HEK293 (cell line): Measurements from ENCODE around the gene CHMP3.

ENCODE experiments used
- CTCF ChIA-PET: fragments of 350-600 bp; formaldehyde crosslinking; extraction: SDS; loops from one replicate; lab custom pipeline; 2021; ENCODE audit warnings: antibody characterized with exemption; lab: Yijun Ruan, JAX
- POLR2A ChIA-PET: fragments of 300-600 bp; formaldehyde crosslinking; extraction: SDS; loops from one replicate; lab custom pipeline; 2020; ENCODE audit warnings: antibody characterized with exemption, inconsistent platforms; lab: Yijun Ruan, JAX
- H3K27ac ChIP-seq: fragments of 200-500 bp; sonication (Bioruptor generic); 2 replicates; pipeline ENCODE4 v1.5.1; 2014; ENCODE audit warnings: low read depth, low read length, control low read depth, inconsistent platforms; ENCODE audit errors: extremely low read depth
- H3K36me3 ChIP-seq, 2 experiments: fragments of 200-500 bp in 1 of 2; sonication (Bioruptor generic) in 1 of 2; 1 replicate in 1 of 2; 2 replicates in 1 of 2; pipeline ENCODE4 v1.5.1; 2014 to 2017; ENCODE audit warnings: inconsistent platforms in 2 of 2, low read length in 2 of 2; ENCODE audit not compliant: control insufficient read depth in 2 of 2, insufficient read depth in 1 of 2
- H3K4me1 ChIP-seq: fragments of 200-500 bp; sonication (Bioruptor generic); 2 replicates; pipeline ENCODE4 v1.5.1; 2014; ENCODE audit warnings: mild to moderate bottlenecking, low read length, inconsistent platforms; ENCODE audit not compliant: control insufficient read depth, insufficient read depth
- H3K4me3 ChIP-seq: 2 replicates; pipeline ENCODE4 v1.5.1; 2011; ENCODE audit warnings: low read depth, mild to moderate bottlenecking, control low read depth, low read length, moderate library complexity
- H3K9me3 ChIP-seq: fragments of 200-500 bp; sonication (Bioruptor generic); 2 replicates; pipeline ENCODE4 v1.5.1; 2014; ENCODE audit warnings: low read depth, low read length, inconsistent platforms; ENCODE audit not compliant: control insufficient read depth, insufficient read depth
- FEZF1 ChIP-seq: fragments of 450-650 bp; formaldehyde crosslinking; IDR thresholded peaks from 2 replicates; pipeline ENCODE4 v1.5.1; 2016; ENCODE audit warnings: missing biosample characterization, missing genetic modification characterization
- GFI1B ChIP-seq: fragments of 450-650 bp; formaldehyde crosslinking; IDR thresholded peaks from 2 replicates; pipeline ENCODE4 v1.5.1; 2016; ENCODE audit warnings: missing biosample characterization, missing genetic modification characterization
- HOXA7 ChIP-seq: sonication (generic); formaldehyde crosslinking; IDR thresholded peaks from 2 replicates; pipeline ENCODE4 v1.8.1; 2022; ENCODE audit warnings: missing genetic modification reagents, borderline replicate concordance
- PRDM6 ChIP-seq: fragments of 450-650 bp; formaldehyde crosslinking; IDR thresholded peaks from 2 replicates; pipeline ENCODE4 v1.5.1; 2017; ENCODE audit warnings: missing biosample characterization, missing genetic modification characterization
- YY1 ChIP-seq: fragments of 450-650 bp; formaldehyde crosslinking; IDR thresholded peaks from 2 replicates; pipeline ENCODE4 v1.5.1; 2018; ENCODE audit warnings: missing biosample characterization, missing genetic modification characterization
- ZBTB7A ChIP-seq: fragments of 450-650 bp; formaldehyde crosslinking; IDR thresholded peaks from 2 replicates; pipeline ENCODE4 v1.5.1; 2016; ENCODE audit warnings: low read depth, missing biosample characterization, missing genetic modification characterization
- ZEB2 ChIP-seq: fragments of 450-650 bp; formaldehyde crosslinking; IDR thresholded peaks from 2 replicates; pipeline ENCODE4 v1.5.1; 2016; ENCODE audit warnings: missing biosample characterization, missing genetic modification characterization
- ZNF146 ChIP-seq: fragments of 450-650 bp; formaldehyde crosslinking; IDR thresholded peaks from 2 replicates; pipeline ENCODE4 v1.5.1; 2016; ENCODE audit warnings: missing biosample characterization, missing genetic modification characterization
- ZNF184 ChIP-seq: fragments of 450-650 bp; IDR thresholded peaks from 2 replicates; pipeline ENCODE4 v1.5.1; 2018; ENCODE audit warnings: missing biosample characterization, mild to moderate bottlenecking, missing genetic modification characterization
- ZNF341 ChIP-seq: fragments of 450-650 bp; formaldehyde crosslinking; IDR thresholded peaks from 2 replicates; pipeline ENCODE4; 2016; ENCODE audit warnings: low read depth, missing biosample characterization, missing genetic modification characterization
- ZNF530 ChIP-seq: fragments of 450-650 bp; formaldehyde crosslinking; IDR thresholded peaks from 2 replicates; pipeline ENCODE4 v1.5.1; 2016; ENCODE audit warnings: low read depth, missing biosample characterization, missing genetic modification characterization
- ZNF837 ChIP-seq: fragments of 450-650 bp; formaldehyde crosslinking; IDR thresholded peaks from 2 replicates; pipeline ENCODE4 v1.5.1; 2016; ENCODE audit warnings: missing biosample characterization, missing genetic modification characterization
- TF ChIP-seq, protein P1 (sequence below): fragments of 450-650 bp; formaldehyde crosslinking; conservative IDR thresholded peaks from 2 replicates; pipeline ENCODE4 v1.5.1; 2016; ENCODE audit warnings: low read depth, missing biosample characterization, missing genetic modification characterization
- TF ChIP-seq, protein P2 (sequence below): fragments of 450-650 bp; formaldehyde crosslinking; IDR thresholded peaks from 2 replicates; pipeline ENCODE4 v1.5.1; 2016; ENCODE audit warnings: missing biosample characterization, missing genetic modification characterization
- TF ChIP-seq, protein P3 (sequence below): fragments of 450-650 bp; formaldehyde crosslinking; IDR thresholded peaks from 2 replicates; pipeline ENCODE4 v1.5.1; 2016; ENCODE audit warnings: missing biosample characterization, missing genetic modification characterization, low read depth
- TF ChIP-seq, protein P4 (sequence below): fragments of 450-650 bp; formaldehyde crosslinking; IDR thresholded peaks from 2 replicates; pipeline ENCODE4 v1.5.1; 2016; ENCODE audit warnings: missing biosample characterization, missing genetic modification characterization
- TF ChIP-seq, protein P5 (sequence below): fragments of 450-650 bp; formaldehyde crosslinking; IDR thresholded peaks from 2 replicates; pipeline ENCODE4 v1.5.0; 2017; ENCODE audit warnings: missing biosample characterization, missing genetic modification characterization, borderline replicate concordance

The CHMP3 gene

DNA sequence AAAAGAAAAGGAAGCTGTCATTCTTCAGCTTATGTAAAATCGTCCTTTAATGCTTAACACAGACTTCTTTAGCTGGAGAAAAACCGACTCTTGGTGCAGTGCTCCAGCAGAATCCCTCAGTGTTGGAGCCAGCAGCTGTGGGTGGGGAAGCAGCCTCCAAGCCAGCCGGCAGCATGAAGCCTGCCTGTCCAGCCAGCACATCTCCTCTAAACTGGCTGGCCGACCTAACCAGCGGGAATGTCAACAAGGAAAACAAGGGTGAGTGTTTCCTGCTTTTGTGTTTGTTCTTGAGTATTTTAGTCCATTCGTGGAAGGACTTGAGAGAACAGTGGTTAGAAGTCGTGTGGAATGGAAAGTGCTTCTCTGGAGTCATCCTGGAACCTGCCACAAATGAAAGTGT lies 83.1 kb downstream of the CHMP3 start (continued):
- TF ChIP-seq, protein P1, sequence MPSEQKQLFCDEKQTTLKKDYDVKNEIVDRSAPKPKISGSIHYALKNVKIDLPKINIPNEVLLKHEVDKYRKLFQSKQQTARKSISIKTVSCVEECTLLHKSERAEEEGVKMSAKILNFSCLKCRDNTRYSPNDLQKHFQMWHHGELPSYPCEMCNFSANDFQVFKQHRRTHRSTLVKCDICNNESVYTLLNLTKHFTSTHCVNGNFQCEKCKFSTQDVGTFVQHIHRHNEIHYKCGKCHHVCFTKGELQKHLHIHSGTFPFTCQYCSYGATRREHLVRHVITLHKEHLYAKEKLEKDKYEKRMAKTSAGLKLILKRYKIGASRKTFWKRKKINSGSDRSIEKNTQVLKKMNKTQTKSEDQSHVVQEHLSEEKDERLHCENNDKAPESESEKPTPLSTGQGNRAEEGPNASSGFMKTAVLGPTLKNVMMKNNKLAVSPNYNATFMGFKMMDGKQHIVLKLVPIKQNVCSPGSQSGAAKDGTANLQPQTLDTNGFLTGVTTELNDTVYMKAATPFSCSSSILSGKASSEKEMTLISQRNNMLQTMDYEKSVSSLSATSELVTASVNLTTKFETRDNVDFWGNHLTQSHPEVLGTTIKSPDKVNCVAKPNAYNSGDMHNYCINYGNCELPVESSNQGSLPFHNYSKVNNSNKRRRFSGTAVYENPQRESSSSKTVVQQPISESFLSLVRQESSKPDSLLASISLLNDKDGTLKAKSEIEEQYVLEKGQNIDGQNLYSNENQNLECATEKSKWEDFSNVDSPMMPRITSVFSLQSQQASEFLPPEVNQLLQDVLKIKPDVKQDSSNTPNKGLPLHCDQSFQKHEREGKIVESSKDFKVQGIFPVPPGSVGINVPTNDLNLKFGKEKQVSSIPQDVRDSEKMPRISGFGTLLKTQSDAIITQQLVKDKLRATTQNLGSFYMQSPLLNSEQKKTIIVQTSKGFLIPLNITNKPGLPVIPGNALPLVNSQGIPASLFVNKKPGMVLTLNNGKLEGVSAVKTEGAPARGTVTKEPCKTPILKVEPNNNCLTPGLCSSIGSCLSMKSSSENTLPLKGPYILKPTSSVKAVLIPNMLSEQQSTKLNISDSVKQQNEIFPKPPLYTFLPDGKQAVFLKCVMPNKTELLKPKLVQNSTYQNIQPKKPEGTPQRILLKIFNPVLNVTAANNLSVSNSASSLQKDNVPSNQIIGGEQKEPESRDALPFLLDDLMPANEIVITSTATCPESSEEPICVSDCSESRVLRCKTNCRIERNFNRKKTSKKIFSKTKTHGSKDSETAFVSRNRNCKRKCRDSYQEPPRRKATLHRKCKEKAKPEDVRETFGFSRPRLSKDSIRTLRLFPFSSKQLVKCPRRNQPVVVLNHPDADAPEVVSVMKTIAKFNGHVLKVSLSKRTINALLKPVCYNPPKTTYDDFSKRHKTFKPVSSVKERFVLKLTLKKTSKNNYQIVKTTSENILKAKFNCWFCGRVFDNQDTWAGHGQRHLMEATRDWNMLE (tag by site-specific recombination) = no peak
- TF ChIP-seq, all 188 proteins: peak for 0

- Histone ChIP-seq H3K4me3 (no peak overlapping the region), H3K27ac (no peak overlapping the region), H3K4me1 (no peaks in the 10 kb centered on the region), H3K36me3 (peaks cover 63 to 97% of the 10 kb centered on the region in 2 experiments), H3K9me3 (no peaks in the 10 kb centered on the region)
- TF ChIP-seq HOXA7 (CRISPR knock-in tag) (no peak), GFI1B (tag by site-specific recombination) (no peak), ZNF530 (no peak), ZNF837 (tag by site-specific recombination) (no peak), YY1 (tag by site-specific recombination) (no peak), ZBTB7A (tag by site-specific recombination) (no peak), FEZF1 (tag by site-specific recombination) (no peak), ZEB2 (no peak), ZNF184 (no peak), PRDM6 (no peak), ZNF146 (no peak), ZNF341 (tag by site-specific recombination) (no peak)
- TF ChIP-seq, protein P2, sequence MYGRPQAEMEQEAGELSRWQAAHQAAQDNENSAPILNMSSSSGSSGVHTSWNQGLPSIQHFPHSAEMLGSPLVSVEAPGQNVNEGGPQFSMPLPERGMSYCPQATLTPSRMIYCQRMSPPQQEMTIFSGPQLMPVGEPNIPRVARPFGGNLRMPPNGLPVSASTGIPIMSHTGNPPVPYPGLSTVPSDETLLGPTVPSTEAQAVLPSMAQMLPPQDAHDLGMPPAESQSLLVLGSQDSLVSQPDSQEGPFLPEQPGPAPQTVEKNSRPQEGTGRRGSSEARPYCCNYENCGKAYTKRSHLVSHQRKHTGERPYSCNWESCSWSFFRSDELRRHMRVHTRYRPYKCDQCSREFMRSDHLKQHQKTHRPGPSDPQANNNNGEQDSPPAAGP (tag by site-specific recombination) = no peak
- TF ChIP-seq, protein P3, sequence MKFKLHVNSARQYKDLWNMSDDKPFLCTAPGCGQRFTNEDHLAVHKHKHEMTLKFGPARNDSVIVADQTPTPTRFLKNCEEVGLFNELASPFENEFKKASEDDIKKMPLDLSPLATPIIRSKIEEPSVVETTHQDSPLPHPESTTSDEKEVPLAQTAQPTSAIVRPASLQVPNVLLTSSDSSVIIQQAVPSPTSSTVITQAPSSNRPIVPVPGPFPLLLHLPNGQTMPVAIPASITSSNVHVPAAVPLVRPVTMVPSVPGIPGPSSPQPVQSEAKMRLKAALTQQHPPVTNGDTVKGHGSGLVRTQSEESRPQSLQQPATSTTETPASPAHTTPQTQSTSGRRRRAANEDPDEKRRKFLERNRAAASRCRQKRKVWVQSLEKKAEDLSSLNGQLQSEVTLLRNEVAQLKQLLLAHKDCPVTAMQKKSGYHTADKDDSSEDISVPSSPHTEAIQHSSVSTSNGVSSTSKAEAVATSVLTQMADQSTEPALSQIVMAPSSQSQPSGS = no peak
- TF ChIP-seq, protein P4, sequence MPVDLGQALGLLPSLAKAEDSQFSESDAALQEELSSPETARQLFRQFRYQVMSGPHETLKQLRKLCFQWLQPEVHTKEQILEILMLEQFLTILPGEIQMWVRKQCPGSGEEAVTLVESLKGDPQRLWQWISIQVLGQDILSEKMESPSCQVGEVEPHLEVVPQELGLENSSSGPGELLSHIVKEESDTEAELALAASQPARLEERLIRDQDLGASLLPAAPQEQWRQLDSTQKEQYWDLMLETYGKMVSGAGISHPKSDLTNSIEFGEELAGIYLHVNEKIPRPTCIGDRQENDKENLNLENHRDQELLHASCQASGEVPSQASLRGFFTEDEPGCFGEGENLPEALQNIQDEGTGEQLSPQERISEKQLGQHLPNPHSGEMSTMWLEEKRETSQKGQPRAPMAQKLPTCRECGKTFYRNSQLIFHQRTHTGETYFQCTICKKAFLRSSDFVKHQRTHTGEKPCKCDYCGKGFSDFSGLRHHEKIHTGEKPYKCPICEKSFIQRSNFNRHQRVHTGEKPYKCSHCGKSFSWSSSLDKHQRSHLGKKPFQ (tag by site-specific recombination) = no peak
- TF ChIP-seq, protein P5, sequence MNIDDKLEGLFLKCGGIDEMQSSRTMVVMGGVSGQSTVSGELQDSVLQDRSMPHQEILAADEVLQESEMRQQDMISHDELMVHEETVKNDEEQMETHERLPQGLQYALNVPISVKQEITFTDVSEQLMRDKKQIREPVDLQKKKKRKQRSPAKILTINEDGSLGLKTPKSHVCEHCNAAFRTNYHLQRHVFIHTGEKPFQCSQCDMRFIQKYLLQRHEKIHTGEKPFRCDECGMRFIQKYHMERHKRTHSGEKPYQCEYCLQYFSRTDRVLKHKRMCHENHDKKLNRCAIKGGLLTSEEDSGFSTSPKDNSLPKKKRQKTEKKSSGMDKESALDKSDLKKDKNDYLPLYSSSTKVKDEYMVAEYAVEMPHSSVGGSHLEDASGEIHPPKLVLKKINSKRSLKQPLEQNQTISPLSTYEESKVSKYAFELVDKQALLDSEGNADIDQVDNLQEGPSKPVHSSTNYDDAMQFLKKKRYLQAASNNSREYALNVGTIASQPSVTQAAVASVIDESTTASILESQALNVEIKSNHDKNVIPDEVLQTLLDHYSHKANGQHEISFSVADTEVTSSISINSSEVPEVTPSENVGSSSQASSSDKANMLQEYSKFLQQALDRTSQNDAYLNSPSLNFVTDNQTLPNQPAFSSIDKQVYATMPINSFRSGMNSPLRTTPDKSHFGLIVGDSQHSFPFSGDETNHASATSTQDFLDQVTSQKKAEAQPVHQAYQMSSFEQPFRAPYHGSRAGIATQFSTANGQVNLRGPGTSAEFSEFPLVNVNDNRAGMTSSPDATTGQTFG (tag by site-specific recombination) = no peak
- POLR2A ChIA-PET = no interaction called here
- CTCF ChIA-PET = no interaction called here
These were observed 85.9 kb downstream of the CHMP3 start for GRCh38 chr2:86477349-86477748.
